GM13976 (cell line): ENCODE results near the gene MMP23B.

ENCODE experiments used
- DNase-seq: peaks from one replicate; pipeline ENCODE4 v3.0.0; 2012; ENCODE audit warnings: low spot score
- CTCF ChIP-seq: IDR thresholded peaks from 2 replicates; pipeline ENCODE4 v1.5.1; 2012; ENCODE audit warnings: borderline replicate concordance, mild to moderate bottlenecking; ENCODE audit not compliant: insufficient read depth; ENCODE audit errors: extremely low read depth, missing control alignments, control extremely low read depth
- in situ Hi-C: fragments of 300-500 bp; cut with MboI; formaldehyde crosslinking; loops from one replicate; pipeline ENCODE4 v1.12.0; 2022; ENCODE audit warnings: low sequenced_read_pairs, mixed read lengths, inconsistent platforms; ENCODE audit not compliant: unreplicated experiment

MMP23B gene

GRCh38 chr1:1599030-1599934 is 32.7 kb upstream of the MMP23B start:
- peak; percentile 18 for TF ChIP-seq CTCF
- peak; percentile 72 for DNase-seq
- in situ Hi-C loops, result no loop called here

- peak; percentile 57 for DNase-seq
- TF ChIP-seq CTCF, result no peak
- in situ Hi-C loops, result no loop called here
Observed at GRCh38 chr1:1599935-1600860, 31.8 kb upstream of the MMP23B start, which contains the start of gene FNDC10. Gene FNDC10 (minus strand): TSS chr1:1600135. CDS start chr1:1600015, 120 bp downstream.

- DNase-seq, result no peak
- no peak for TF ChIP-seq CTCF
- in situ Hi-C loops, result no loop called here
Observed at GRCh38 chr1:1600861-1601563, 31.0 kb upstream of the MMP23B start.

- in situ Hi-C loops, result no loop called here
- no peak for TF ChIP-seq CTCF
- no peak for DNase-seq
Observed at GRCh38 chr1:1601564-1602303, 30.2 kb upstream of the MMP23B start.

GRCh38 chr1:1602304-1602967 is 29.5 kb upstream of the MMP23B start:
- peak; percentile 81 for DNase-seq
- TF ChIP-seq CTCF, result no peak
- in situ Hi-C loops, result no loop called here
